Tibial nerve (tissue), 4 donors: Measurements from ENCODE around the gene ALDH1L1. TPM values are rescaled to one million over a fixed set of nuclear protein-coding genes. Genes with fewer than 3 reads are reported as not detected.
"Not testable (repeated sequence)": the region's sequence is repeated elsewhere in the genome, so short reads cannot be mapped to it uniquely, and the experiment has no call there.

Experiments used
- DNase-seq, 2 donors: peaks; one replicate each; pipeline ENCODE4 v3.0.0-alpha.2; 2019; ENCODE audit warnings: low spot score in 2 of 2
- H3K27ac ChIP-seq, 4 donors: fragments of 200-600 bp; sonication (generic) in 3 of 4; one replicate each; pipeline ENCODE4 v1.5.1; 2017 to 2019; ENCODE audit warnings: mild to moderate bottlenecking in 1 of 4
- H3K27me3 ChIP-seq, 2 donors: fragments of 200-600 bp; sonication (generic) in 1 of 2; one replicate each; pipeline versions ENCODE4 v1.5.1 to v1.6.0; 2017 to 2019
- H3K36me3 ChIP-seq, 3 donors: fragments of 200-600 bp; sonication (generic); one replicate each; pipeline ENCODE4 v1.5.1; 2018 to 2019
- H3K4me1 ChIP-seq, 4 donors: fragments of 200-600 bp; sonication (generic) in 3 of 4; one replicate each; pipeline ENCODE4 v1.5.1; 2017 to 2019
- H3K4me3 ChIP-seq, 4 donors: fragments of 200-600 bp; sonication (generic) in 3 of 4; one replicate each; pipeline ENCODE4 v1.5.1; 2017 to 2019; ENCODE audit warnings: mild to moderate bottlenecking in 1 of 4, moderate library complexity in 1 of 4
- H3K9me3 ChIP-seq, 4 donors: fragments of 200-600 bp; sonication (generic) in 3 of 4; one replicate each; pipeline ENCODE4 v1.5.1; 2017 to 2019
- CTCF ChIP-seq, 5 experiments: fragments of 200-600 bp in 3 of 5; fragments of 450-650 bp in 2 of 5; sonication (generic) in 3 of 5; IDR thresholded peaks; one replicate each; pipeline ENCODE4 v1.5.1; 2016 to 2019; ENCODE audit warnings: antibody characterized with exemption in 5 of 5, mild to moderate bottlenecking in 3 of 5, moderate library complexity in 2 of 5
- EP300 ChIP-seq, 2 donors: sonication (generic); formaldehyde crosslinking; IDR thresholded peaks; one replicate each; pipeline ENCODE4 v1.6.1; 2017; ENCODE audit warnings: antibody characterized with exemption in 2 of 2, mild to moderate bottlenecking in 1 of 2
- POLR2A ChIP-seq, 2 donors: fragments of 450-650 bp; IDR thresholded peaks; one replicate each; pipeline ENCODE4 v1.6.1; 2017; ENCODE audit warnings: antibody characterized with exemption in 2 of 2, mild to moderate bottlenecking in 2 of 2, moderate library complexity in 2 of 2
- WGBS, 2 donors: methylation state at CpG; one replicate each; pipeline ENCODE4 v1.1.5; 2018; 5-methylcytosine and 5-hydroxymethylcytosine counted together
- total RNA-seq, 4 donors: library from RNA; depleted of rRNA; stranded (reverse); fragments of >200 nt; gene quantifications; one replicate each; pipeline ENCODE4 v1.1.0, GENCODE V29; 2016

ALDH1L1 gene
- total RNA-seq, 4 donors from 2014 or later: 34.5 to 87.3 (median 50.8) TPM

GRCh38 chr3:126078866-126079265 lies 101.5 kb downstream of the ALDH1L1 start:
- Histone ChIP-seq H3K27ac (no peak overlapping the region), H3K27me3 (no peaks in the 10 kb centered on the region), H3K36me3 (peaks cover 0 to 18% (median 0%) of the 10 kb centered on the region in 3 donors), H3K4me3 (no peak overlapping the region), H3K4me1 (peaks cover 0 to 17% (median 0%) of the 10 kb centered on the region in 4 donors), H3K9me3 (peaks cover 0 to 5% (median 0%) of the 10 kb centered on the region in 4 donors)
- 62 to 77% methylated on average over 4 of the region's 4 CpGs for WGBS, 2 donors
- no peak for DNase-seq
- no peak for TF ChIP-seq POLR2A (IDR thresholded peaks at IDR 0.05)
- no peak for TF ChIP-seq EP300 (IDR thresholded peaks at IDR 0.05)
- TF ChIP-seq CTCF (IDR thresholded peaks at IDR 0.05): no peak

GRCh38 chr3:126077754-126078153 lies 102.6 kb downstream of the ALDH1L1 start:
- Histone ChIP-seq H3K4me3 (no peak overlapping the region), H3K9me3 (peaks cover 0 to 13% (median 0%) of the 10 kb centered on the region in 4 donors), H3K4me1 (peaks cover 0 to 11% (median 0%) of the 10 kb centered on the region in 4 donors), H3K27me3 (no peaks in the 10 kb centered on the region), H3K27ac (no peak overlapping the region), H3K36me3 (peaks cover 0 to 25% (median 0%) of the 10 kb centered on the region in 3 donors)
- DNase-seq: no peak
- no peak for TF ChIP-seq EP300 (IDR thresholded peaks at IDR 0.05)
- TF ChIP-seq POLR2A (IDR thresholded peaks at IDR 0.05): no peak
- TF ChIP-seq CTCF (IDR thresholded peaks at IDR 0.05): no peak
- 93 to 96% methylated on average over 10 to 11 of the region's 11 CpGs for WGBS, 2 donors

- H3K4me3 ChIP-seq: no peak overlapping the region
- H3K27ac ChIP-seq: no peak overlapping the region
- peaks cover 0 to 15% (median 0%) of the 10 kb centered on the region in 4 donors for H3K9me3 ChIP-seq
- H3K36me3 ChIP-seq: peaks cover 0 to 30% (median 0%) of the 10 kb centered on the region in 3 donors
- no peak for DNase-seq
- TF ChIP-seq EP300 (IDR thresholded peaks at IDR 0.05): no peak
- no peak for TF ChIP-seq POLR2A (IDR thresholded peaks at IDR 0.05)
- no peak for TF ChIP-seq CTCF (IDR thresholded peaks at IDR 0.05)
- no peaks in the 10 kb centered on the region for H3K27me3 ChIP-seq
- H3K4me1 ChIP-seq: no peaks in the 10 kb centered on the region
Observed at GRCh38 chr3:126076140-126076539, 104.2 kb downstream of the ALDH1L1 start.

- Histone ChIP-seq H3K27ac (no peak overlapping the region), H3K9me3 (peaks cover 0 to 15% (median 0%) of the 10 kb centered on the region in 4 donors), H3K4me3 (no peak overlapping the region), H3K4me1 (no peaks in the 10 kb centered on the region), H3K27me3 (no peaks in the 10 kb centered on the region), H3K36me3 (peaks cover 0 to 48% (median 0%) of the 10 kb centered on the region in 3 donors)
- DNase-seq: no peak
- 84 to 85% methylated on average over 10 of the region's 10 CpGs for WGBS, 2 donors
- TF ChIP-seq CTCF (IDR thresholded peaks at IDR 0.05): no peak
- TF ChIP-seq EP300 (IDR thresholded peaks at IDR 0.05): no peak
- TF ChIP-seq POLR2A (IDR thresholded peaks at IDR 0.05): no peak
Observed at GRCh38 chr3:126070146-126070545, 110.2 kb downstream of the ALDH1L1 start.

- peaks cover 0 to 4% (median 0%) of the 10 kb centered on the region in 4 donors for H3K9me3 ChIP-seq
- H3K36me3 ChIP-seq: peaks cover 0 to 39% (median 0%) of the 10 kb centered on the region in 3 donors
- H3K4me3 ChIP-seq: no peak overlapping the region
- WGBS, 2 donors: 93 to 98% methylated on average over 4 to 7 of the region's 8 CpGs
- no peaks in the 10 kb centered on the region for H3K27me3 ChIP-seq
- no peak overlapping the region for H3K27ac ChIP-seq
- no peak for DNase-seq
- no peaks in the 10 kb centered on the region for H3K4me1 ChIP-seq
- TF ChIP-seq EP300 (IDR thresholded peaks at IDR 0.05) (no peak), CTCF (IDR thresholded peaks at IDR 0.05) (no peak), POLR2A (IDR thresholded peaks at IDR 0.05) (no peak)
Observed at GRCh38 chr3:126067959-126068358, 112.4 kb downstream of the ALDH1L1 start.

- not testable (repeated sequence) for H3K4me3 ChIP-seq, H3K4me1 ChIP-seq, H3K9me3 ChIP-seq, DNase-seq, H3K27me3 ChIP-seq, H3K27ac ChIP-seq
- peaks cover 0 to 32% (median 0%) of the 10 kb centered on the region in 3 donors for H3K36me3 ChIP-seq
- 89 to 92% methylated on average over 6 of the region's 6 CpGs for whole genome bisulfite sequencing, 2 donors
Observed at GRCh38 chr3:126066676-126067075, 113.7 kb downstream of the ALDH1L1 start.
